ENCODE data around the gene CRYBG1.

- no peak for TF ChIP-seq POLR2A (IDR thresholded peaks at IDR 0.05; ENCODE audit: low read depth, low read length)
- no peak for TF ChIP-seq TAF1 (IDR thresholded peaks at IDR 0.05; ENCODE audit: low read depth, low read length)
- TF ChIP-seq PAX5 (IDR thresholded peaks at IDR 0.05; ENCODE audit: insufficient read depth, low read length, severe bottlenecking), result no peak
- no peak for TF ChIP-seq POLR2AphosphoS5 (IDR thresholded peaks at IDR 0.05; ENCODE audit: low read depth, low read length)
These were observed 129.9 kb downstream of the CRYBG1 start for GRCh38 chr6:106490436-106490835.
